Measurements from ENCODE around the gene GSTP1. TPM values are rescaled to one million over a fixed set of nuclear protein-coding genes. Genes with fewer than 3 reads are reported as not detected.
"Not testable (repeated sequence)": the region's sequence is repeated elsewhere in the genome, so short reads cannot be mapped to it uniquely, and the experiment has no call there.

Gene GSTP1
- polyA plus RNA-seq, 1 experiment, result 883 TPM

DNA sequence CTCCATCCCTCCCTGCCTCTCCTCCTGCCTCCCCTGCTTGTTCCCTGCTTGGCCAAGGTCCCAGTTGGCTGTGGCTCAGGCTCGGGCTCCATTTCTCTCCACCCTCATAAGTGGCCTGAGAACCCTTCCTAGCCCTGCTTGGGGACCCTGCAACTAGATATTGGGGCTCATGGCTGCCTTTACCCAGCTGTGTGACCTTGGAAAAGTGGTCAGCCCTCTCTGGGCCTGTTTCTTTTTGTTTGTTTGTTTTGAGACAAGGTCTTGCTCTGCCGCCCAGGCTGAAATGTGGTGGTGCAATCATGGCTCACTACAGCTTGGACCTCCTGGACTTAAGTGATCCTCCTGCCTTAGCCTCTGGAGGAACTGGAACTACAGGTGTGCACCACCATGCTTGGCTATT lies 40.0 kb upstream of the GSTP1 start:
- H3K27me3 ChIP-seq (ENCODE audit: control insufficient read depth, insufficient read depth, low read length), result peaks cover 2% of the 10 kb centered on the region
- DNase-seq (ENCODE audit: low read depth), result no peak
- no peaks in the 10 kb centered on the region for H3K36me3 ChIP-seq (ENCODE audit: control insufficient read depth, insufficient read depth, low read length)
- CTCF ChIA-PET, result no interaction called here
- POLR2A ChIA-PET, result interaction anchor here (0.6 kb wide), 1 partner anchor 43 kb away, joined by 3 read pairs; no protein-coding TSS in a partner anchor
- H3K4me3 ChIP-seq (ENCODE audit: low read depth, low read length), result no peak overlapping the region
- TF ChIP-seq, protein P1, sequence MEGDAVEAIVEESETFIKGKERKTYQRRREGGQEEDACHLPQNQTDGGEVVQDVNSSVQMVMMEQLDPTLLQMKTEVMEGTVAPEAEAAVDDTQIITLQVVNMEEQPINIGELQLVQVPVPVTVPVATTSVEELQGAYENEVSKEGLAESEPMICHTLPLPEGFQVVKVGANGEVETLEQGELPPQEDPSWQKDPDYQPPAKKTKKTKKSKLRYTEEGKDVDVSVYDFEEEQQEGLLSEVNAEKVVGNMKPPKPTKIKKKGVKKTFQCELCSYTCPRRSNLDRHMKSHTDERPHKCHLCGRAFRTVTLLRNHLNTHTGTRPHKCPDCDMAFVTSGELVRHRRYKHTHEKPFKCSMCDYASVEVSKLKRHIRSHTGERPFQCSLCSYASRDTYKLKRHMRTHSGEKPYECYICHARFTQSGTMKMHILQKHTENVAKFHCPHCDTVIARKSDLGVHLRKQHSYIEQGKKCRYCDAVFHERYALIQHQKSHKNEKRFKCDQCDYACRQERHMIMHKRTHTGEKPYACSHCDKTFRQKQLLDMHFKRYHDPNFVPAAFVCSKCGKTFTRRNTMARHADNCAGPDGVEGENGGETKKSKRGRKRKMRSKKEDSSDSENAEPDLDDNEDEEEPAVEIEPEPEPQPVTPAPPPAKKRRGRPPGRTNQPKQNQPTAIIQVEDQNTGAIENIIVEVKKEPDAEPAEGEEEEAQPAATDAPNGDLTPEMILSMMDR (IDR thresholded peaks at IDR 0.05; ENCODE audit: insufficient read depth, low read depth, low read length), result no peak

DNA sequence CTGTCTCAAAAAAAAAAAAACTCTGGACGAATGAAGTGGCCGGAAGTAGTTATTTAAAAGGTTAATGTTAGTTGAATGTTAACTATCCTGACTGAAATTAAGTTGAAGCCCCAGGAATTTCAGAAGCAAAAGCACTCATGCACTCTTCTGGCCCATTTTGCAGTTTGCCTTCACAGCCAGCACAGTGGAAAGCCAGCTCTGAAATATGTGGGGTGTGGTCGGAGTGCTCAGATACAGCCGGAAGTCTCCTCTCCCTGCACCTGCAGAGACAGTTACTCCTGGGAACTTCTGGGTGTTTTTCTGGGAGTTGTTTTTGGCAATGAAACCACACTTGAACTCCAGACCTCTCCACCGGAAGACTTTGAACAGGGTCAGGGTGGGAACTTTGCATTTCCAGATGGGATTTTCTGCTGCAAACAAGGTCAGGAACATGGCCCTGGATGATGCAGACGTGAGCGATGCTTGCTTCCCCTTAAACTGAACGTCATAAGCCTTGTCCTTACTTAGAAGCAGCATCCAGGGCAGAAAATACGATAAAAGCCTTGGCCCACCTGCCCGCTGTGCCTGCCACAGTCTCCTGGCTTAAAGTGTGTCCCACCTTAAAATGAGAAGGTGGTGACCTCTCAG lies 38.9 kb upstream of the GSTP1 start:
- no peak for DNase-seq (ENCODE audit: low read depth)
- CTCF ChIA-PET, result no interaction called here
- no peak overlapping the region for H3K4me3 ChIP-seq (ENCODE audit: low read depth, low read length)
- no peaks in the 10 kb centered on the region for H3K36me3 ChIP-seq (ENCODE audit: control insufficient read depth, insufficient read depth, low read length)
- peaks cover 2% of the 10 kb centered on the region for H3K27me3 ChIP-seq (ENCODE audit: control insufficient read depth, insufficient read depth, low read length)
- TF ChIP-seq, protein P1 (IDR thresholded peaks at IDR 0.05; ENCODE audit: insufficient read depth, low read depth, low read length), result no peak
- POLR2A ChIA-PET, result no interaction called here

DNA sequence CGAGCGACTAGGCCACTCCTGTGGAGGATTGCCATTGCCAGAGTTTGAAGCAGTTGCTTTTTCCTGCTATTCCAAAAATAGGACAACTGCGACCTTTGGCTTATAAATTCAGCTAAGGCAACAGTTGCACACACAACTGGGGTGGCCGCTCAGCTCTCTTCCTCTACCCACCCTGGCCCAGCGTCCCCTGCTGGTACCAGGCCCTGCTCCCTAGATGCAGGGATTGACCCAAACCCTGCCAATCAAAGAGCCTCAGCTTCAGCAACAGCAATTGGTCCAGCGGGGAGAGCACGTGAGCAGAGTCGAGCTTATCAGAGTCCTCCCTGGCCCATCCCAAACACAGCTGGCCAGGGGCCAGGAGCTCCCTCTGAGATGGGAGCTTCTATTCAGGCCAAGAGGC lies 38.3 kb upstream of the GSTP1 start:
- peaks cover 2% of the 10 kb centered on the region for H3K27me3 ChIP-seq (ENCODE audit: control insufficient read depth, insufficient read depth, low read length)
- ChIA-PET POLR2A (no interaction called here), CTCF (interaction anchor here (1.1 kb wide), 1 partner anchor 63 kb away, joined by 3 read pairs; no protein-coding TSS in a partner anchor)
- H3K4me3 ChIP-seq (ENCODE audit: low read depth, low read length), result no peak overlapping the region
- DNase-seq (ENCODE audit: low read depth), result no peak
- TF ChIP-seq, protein P1 (IDR thresholded peaks at IDR 0.05; ENCODE audit: insufficient read depth, low read depth, low read length), result no peak
- H3K36me3 ChIP-seq (ENCODE audit: control insufficient read depth, insufficient read depth, low read length), result no peaks in the 10 kb centered on the region

DNA sequence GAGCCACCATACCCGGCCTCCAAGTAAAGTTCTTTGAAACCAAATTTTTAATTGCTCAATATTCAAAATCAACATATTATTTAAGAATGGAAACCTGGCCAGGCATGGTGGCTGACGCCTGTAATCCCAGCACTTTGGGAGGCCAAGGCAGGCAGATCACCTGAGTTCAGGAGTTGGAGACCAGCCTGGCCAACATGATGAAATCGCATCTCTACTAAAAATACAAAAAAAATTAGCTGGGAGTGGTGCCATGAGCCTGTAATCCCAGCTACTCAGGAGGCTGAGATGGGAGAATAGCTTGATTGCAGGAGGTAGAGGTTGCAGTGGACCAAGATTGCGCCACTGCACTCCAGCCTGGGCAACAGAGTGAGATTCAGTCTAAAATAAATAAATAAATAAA lies 35.5 kb upstream of the GSTP1 start:
- H3K27me3 ChIP-seq (ENCODE audit: control insufficient read depth, insufficient read depth, low read length); H3K36me3 ChIP-seq (ENCODE audit: control insufficient read depth, insufficient read depth, low read length); H3K4me3 ChIP-seq (ENCODE audit: low read depth, low read length); CTCF ChIA-PET; POLR2A ChIA-PET; DNase-seq (ENCODE audit: low read depth): not testable (repeated sequence)

DNA sequence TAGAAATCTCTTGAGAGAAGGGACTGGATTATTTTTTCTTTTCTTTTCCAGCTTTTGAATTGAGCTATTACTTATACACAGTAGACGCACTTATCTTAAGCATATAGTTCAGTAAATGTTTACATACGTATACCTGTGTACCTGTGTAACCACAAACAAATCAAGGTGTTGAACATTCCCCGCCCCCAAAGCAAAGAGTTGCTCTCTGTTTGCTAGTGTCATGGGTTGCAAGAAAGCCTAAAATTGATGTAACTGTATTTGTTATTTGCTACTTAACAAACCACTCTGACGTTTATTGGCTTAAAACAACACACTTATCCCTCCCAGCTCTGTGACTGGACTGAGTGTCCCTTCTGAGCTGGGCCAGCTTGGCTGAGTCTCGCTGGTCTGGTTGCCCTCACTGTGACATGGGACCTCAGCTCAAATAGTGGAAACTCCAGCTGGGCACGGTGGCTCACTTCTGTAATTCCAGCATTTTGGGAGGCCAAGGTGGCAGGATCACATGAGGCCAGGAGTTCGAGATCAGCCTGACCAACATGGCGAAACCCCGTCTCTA lies 35.0 kb upstream of the GSTP1 start:
- Histone ChIP-seq H3K4me3 (ENCODE audit: low read depth, low read length) (no peak overlapping the region), H3K36me3 (ENCODE audit: control insufficient read depth, insufficient read depth, low read length) (no peaks in the 10 kb centered on the region), H3K27me3 (ENCODE audit: control insufficient read depth, insufficient read depth, low read length) (no peaks in the 10 kb centered on the region; the same call in 1 of the 2 replicates)
- TF ChIP-seq, protein P1 (IDR thresholded peaks at IDR 0.05; ENCODE audit: insufficient read depth, low read depth, low read length), result no peak
- ChIA-PET CTCF (no interaction called here), POLR2A (no interaction called here)
- no peak for DNase-seq (ENCODE audit: low read depth)

DNA sequence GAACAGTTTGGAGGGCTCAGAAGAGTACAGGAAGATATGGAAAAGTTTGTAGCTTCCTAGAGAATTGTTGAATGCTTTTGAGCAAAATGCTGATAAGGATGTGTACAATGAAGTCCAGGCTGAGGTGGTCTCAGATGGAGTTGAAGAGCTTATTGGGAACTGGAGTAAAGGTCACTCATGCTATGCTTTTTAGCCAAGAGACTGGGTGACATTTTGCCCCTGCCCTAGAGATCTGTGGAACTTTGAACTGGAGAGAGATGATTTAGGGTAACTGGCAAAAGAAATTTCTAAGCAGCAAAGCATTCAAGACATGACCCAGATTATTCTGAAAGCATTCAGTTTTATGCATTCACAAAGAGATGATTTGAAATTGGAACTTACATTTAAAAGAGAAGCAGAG lies 32.5 kb upstream of the GSTP1 start:
- H3K36me3 ChIP-seq (ENCODE audit: control insufficient read depth, insufficient read depth, low read length), result no peaks in the 10 kb centered on the region
- no peak for DNase-seq (ENCODE audit: low read depth)
- H3K4me3 ChIP-seq (ENCODE audit: low read depth, low read length), result no peak overlapping the region
- ChIA-PET POLR2A (no interaction called here), CTCF (interaction anchor here (0.8 kb wide), 1 partner anchor 21 kb away, joined by 3 read pairs; no protein-coding TSS in a partner anchor)
- TF ChIP-seq, protein P1 (IDR thresholded peaks at IDR 0.05; ENCODE audit: insufficient read depth, low read depth, low read length), result no peak
- H3K27me3 ChIP-seq (ENCODE audit: control insufficient read depth, insufficient read depth, low read length), result no peaks in the 10 kb centered on the region; the same call in 1 of the 2 replicates

DNA sequence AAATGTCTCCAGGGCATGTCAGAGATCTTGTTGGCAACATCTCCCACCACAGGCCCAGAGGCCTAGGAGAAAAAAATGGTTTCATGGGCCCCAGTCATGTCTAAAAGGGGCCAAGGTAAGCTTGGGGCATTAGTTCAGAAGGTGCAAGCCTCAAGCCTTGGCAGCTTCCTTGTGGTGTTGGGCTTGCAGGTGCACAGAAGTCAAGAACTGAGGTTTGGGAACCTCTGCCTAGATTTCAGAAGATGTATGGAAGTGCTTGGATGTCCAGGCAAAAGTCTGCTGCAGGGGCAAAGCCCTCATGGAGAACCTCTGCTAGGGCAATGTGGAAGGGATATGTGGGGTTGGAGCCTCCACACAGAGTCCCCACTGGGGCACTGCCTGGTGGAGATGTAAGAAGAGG lies 31.9 kb upstream of the GSTP1 start:
- H3K4me3 ChIP-seq (ENCODE audit: low read depth, low read length); H3K27me3 ChIP-seq (ENCODE audit: control insufficient read depth, insufficient read depth, low read length); POLR2A ChIA-PET; H3K36me3 ChIP-seq (ENCODE audit: control insufficient read depth, insufficient read depth, low read length); DNase-seq (ENCODE audit: low read depth): not testable (repeated sequence)
- CTCF ChIA-PET, result interaction anchor here (0.6 to 0.8 kb wide), 2 partner anchors 21 to 46 kb away, joined by 3 to 4 read pairs; partner anchors contain the start of gene PITPNM1
